Lung microvascular endothelial cell (primary cell): ENCODE measurements around the gene BBS9. TPM values are rescaled to one million over a fixed set of nuclear protein-coding genes. Genes with fewer than 3 reads are reported as not detected.
"Not testable (repeated sequence)": the region's sequence is repeated elsewhere in the genome, so short reads cannot be mapped to it uniquely, and the experiment has no call there.

Experiments used
- DNase-seq, 2 donors: peaks; one replicate each; pipeline versions ENCODE4 v3.0.0 to v3.0.0-alpha.2; 2010; ENCODE audit warnings: low read depth in 2 of 2
- total RNA-seq: library from RNA; depleted of rRNA; stranded (reverse); fragments of >200 nt; gene quantifications from 2 replicates; pipeline ENCODE4 v1.2.1, GENCODE V29; 2014

BBS9 gene
- total RNA-seq, 1 donor from 2014 or later, result 13.7 TPM

DNA sequence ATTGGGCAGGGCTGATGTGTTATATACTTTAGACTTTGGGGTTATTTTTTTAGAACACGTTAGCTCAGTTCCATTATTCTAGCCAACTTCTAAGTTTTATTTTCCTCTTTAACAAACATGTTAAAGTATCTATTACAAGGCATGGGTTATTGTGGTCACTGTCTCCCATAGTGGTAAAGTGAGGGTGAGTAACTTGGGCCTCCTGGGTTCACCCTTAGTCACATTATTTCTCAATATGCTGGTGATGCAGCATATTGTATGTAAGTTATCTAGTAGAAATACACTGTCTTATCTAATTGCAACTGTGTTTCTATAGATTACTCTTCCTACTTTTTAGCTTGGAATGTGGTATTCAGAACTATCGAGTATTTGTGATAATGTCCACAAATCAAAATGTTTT lies 65.9 kb downstream of the BBS9 start:
- no peak for DNase-seq

DNA sequence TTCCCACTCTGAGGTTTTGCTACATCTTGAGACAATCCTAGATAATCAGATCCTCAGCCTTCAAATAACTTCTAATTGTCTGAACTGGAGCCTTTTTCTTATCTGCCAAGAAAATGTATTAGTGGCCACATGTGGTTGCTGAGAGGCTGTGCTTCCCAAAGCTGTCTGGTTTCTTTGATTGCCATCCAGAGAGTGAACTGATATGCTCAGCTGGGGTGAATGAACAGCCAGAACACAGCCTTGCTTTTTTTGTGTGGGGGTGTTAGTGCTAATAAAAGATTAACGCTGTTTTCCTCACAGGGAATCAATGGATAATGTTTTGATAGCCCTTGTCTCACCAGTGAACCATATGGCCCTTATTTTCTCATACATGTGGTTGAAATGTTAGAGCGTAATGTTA lies 66.9 kb downstream of the BBS9 start:
- DNase-seq, result no peak

DNA sequence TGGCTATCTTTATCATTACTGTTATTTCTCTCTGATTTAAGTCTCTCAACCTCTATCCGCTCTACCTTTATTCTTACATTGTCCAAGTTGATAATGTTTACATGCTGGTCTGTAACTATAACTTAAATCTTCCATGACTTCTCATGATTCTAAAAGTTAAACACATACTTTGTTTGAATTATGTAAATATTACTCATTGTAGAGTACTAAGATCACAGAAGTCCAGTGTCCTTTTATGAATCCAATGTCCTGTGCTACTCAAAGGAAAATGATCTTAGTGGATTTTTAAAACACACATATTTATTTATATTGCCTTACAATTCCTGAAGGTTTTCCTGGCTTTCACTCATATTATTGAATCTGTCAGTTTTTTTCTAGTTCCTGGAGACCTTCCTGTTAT lies 70.9 kb downstream of the BBS9 start:
- DNase-seq, result no peak

DNA sequence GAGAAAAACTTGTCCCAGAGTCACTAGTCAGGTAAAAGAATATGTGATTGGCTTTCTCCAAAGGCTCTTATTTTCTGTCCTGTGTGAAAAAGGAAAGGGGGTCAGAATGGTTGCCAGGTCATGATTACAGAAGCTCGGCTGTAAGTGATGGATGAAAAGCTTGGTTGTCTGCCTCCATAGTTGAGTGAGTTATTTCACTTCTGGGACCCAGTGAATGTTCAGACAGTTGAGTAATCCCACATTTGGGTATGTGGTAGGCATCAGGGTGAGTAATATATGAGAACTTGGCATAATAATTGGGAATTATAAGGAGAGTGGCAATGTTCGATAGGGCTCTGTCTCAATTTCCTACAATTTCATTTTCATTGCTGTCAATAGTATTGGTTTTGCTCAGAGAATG lies 72.5 kb downstream of the BBS9 start:
- DNase-seq, result no peak

DNA sequence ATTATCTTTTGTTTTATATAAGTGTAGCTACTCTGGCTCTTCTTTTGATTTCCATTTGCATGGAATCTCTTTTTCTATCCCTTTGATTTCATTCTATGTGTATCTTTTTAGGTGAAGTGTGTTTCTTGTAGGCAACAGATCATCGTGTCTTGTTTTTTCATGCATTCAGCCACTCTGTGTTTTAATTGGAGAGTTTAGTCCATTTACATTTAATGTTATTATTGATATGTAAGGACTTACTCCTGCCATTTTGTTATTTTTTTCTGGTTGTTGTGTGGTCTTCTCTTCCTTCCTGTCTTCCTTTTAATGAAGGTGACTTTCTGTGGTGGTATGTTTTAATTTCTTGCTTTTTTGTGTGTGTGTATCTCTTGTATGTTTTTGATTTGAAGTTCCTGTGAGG lies 81.6 kb downstream of the BBS9 start:
- no peak for DNase-seq

DNA sequence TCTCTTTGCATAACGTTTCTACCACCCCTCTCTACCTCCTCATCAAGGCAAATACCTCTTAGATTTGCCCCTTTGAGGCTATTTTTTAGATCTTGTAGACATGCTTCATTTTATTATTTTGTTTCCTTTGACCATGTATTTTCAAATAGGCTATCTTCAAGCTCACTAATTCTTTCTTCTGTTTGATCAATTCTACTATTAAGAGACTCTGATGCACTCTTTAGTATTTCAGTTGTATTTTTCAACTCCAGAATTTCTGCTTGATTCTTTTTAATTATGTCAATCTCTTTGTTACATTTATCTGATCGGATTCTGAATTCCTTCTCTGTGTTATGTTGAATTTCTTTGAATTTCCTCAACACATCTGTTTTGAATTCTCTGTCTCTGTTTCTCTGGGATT lies 82.8 kb downstream of the BBS9 start:
- no peak for DNase-seq

DNA sequence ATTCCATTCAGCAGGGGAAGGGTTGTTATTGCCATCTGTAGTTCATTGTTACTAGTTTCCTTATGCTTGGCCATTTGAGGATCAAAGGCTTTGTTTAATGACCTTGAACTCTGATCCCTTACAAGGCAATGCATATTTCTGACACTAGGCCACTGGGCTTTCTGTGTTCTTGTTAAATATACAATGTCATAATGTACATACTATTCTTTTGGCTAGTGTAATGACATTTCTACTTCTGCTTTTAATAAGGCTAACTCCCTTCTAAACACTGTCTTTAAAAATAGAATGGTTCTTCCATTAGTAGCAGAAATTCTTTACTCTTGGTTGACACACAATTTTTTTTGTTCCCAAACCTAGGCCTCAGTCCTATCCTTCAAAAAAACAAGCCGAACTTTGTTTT lies 86.6 kb downstream of the BBS9 start:
- no peak for DNase-seq

DNA sequence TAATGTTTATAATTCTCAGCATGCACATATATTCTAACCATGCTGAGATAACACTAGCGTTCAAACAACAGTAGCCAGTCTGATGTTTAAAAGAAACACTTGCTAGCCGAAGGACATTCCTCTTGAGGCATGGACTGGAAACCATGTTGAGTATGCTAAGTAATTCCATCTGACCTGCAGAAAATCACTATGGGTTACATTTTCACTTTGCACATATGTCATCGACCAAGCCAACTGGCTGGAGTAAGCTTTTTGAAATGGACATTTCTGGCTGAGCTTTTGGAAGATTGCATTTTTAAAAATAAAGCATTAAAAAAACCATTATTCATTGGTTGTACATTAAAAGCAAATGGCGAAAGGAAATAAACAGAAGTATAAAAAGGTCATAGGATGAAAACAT lies 88.2 kb downstream of the BBS9 start:
- DNase-seq, result no peak

DNA sequence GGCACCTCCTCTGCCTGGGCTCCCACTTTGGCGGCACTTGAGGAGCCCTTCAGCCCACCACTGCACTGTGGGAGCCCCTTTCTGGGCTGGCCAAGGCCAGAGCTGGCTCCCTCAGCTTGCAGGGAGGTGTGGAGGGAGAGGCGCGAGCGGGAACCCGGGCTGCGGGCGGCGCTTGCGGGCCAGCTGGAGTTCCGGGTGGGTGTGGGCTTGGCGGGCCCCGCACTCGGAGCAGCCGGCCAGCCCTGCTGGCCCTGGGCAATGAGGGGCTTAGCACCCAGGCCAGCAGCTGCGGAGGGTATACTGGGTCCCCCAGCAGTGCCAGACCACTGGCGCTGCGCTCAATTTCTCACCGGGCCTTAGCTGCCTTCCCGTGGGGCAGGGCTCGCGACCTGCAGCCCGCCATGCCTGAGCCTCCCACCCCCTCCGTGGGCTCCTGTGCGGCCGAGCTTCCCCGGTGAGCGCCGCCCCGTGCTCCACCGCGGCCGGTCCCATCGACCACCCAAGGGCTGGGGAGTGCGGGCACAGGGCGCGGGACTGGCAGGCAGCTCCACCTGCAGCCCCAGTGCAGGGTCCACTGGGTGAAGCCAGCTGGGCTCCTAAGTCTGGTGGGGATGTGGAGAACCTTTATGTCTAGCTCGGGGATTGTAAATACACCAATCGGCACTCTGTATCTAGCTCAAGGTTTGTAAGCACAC lies 89.6 kb downstream of the BBS9 start:
- DNase-seq, result not testable (repeated sequence)

DNA sequence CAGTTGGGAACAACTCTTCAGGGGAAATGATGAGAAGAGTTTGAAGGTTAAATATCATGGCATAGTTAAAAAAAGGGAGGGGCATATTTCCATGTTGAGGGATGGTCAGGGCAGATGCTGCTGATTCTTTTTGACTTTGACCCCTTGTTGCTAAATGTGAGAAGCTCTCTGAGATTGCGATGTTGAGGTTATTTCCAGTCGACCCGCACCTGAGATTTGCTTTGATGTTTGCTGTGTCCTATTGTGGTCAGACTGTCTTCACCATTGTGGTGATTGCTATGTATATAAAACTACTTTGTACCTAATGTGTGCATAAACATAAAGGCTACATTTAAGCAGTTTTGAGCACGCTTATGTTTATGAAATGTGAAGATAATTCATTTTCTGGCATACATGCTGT lies 90.9 kb downstream of the BBS9 start:
- no peak for DNase-seq

DNA sequence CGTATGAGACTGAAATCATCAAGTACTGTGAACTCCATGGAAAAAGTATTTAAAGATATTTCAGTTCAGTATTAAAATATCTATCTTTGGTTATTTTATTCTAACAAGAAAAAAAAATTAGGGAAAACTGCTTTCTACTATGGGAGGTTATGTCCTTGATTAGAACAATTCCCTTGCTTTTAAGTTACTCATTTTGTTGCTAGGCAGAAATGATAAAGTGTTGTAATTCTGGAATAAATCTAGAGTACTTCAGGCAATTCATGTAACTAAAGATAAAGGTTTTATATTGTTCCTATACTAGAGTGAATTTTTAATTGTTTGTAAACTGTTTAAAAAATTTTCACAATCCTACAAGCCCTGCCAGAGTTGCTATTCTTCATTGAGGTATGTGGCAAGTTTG lies 92.0 kb downstream of the BBS9 start:
- DNase-seq, result no peak

DNA sequence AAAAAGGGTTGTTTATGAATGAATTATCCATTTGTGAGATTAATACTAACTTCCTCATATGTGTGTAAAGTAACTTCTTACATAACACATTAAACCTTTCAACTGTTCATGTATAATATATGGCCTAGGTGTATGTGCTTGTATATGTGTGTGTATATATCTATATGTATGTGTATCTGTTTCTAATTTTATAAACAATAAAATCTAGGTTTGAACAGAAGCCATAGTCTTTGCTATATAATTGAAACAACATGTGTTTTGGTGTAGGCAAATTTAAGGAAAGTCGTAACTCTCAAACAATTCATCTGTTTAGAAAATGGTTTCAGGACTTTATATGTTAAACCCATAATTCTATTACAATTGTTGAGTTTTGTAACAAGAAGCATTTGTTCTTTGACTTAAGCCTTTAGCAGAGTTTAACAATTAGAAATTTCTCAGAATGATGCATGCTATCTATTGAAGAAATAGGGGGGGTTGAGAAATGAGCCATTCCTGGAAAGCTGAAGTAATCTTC lies 103.3 kb downstream of the BBS9 start:
- no peak for DNase-seq

DNA sequence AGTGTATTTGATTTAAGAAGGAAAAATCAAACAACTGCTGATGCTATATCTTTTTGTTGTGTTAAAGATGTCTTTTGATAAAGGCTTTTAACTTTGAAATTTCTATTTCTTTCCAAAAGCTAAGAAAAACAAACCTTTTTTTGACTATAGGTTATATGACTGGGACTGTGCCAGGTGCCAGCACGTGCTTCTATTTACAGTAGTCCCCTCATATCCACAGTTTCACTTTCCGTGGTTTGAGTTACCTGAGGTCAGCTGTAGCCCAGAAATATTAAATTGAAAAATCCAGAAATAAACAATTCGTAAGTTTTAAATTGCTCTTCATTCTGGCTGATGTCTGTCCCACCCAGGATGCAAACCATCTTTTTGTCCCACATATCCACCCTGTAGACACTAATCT lies 104.3 kb downstream of the BBS9 start:
- DNase-seq, result peak in 1 of 2 donors; percentile 74

DNA sequence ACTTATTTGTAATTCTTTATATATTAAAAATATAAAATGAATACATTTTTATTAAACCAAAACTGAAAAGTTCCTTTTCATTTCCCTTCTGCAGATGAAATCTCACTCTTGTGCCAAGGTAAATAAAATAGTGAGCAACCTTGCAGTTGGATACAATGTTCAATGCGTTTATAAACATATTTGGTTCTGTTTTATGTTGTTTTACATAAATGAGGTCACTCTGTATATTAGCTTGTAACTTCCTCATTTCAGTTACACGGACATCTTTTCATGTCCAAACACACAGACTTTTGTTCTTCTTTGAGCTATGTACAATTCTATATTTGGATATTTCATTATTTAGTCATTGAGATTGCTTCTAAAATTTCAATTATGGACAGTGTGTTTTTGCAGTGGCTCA lies 107.7 kb downstream of the BBS9 start:
- peak in 1 of 2 donors; percentile 58 for DNase-seq

DNA sequence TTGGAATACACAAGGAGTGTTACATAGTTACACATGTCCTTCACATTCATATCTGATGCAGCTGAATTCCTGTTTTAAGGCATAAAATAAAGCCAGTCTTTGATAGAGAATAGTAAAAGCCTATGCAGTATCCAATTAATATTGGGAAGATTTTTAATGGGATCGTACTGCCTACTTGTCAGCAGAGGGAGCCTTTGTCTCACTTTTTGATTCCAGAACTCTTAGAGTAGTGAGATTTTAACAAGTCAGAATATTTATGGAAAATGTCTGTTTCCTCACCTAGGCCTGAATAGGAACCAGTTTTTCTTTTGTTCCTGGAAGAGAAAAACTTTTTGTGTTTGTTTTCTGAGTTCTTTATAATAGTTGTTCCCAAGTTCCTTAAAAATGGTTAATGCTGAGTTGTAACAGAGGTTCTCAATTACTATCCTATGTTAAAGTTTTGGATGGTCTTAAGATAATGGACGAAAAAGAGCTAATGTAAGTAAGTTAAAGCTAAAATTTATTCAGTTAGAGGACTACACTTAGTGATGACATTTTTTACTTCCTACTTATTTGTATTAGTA lies 114.0 kb downstream of the BBS9 start:
- peak; percentile 63 to 84 for DNase-seq

DNA sequence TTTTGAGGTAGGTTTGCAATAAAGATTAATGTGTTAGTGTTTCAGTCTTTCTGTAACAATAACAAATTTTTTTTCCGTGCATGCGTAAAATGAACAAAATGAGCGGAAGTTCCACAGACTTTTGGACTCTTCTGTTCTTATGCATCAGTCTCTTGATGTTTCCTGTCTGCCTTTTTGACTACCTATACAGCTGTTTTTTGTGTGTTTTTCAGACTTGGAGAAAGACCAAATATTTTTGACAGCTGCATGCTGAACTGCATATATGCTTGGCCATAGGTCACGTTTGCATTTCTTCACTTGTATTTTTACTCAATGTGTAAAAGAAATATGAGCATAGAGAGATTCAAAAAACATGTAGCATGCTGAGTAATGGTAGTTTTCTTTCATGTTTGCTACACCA lies 119.3 kb downstream of the BBS9 start:
- DNase-seq, result peak; percentile 1 to 84

DNA sequence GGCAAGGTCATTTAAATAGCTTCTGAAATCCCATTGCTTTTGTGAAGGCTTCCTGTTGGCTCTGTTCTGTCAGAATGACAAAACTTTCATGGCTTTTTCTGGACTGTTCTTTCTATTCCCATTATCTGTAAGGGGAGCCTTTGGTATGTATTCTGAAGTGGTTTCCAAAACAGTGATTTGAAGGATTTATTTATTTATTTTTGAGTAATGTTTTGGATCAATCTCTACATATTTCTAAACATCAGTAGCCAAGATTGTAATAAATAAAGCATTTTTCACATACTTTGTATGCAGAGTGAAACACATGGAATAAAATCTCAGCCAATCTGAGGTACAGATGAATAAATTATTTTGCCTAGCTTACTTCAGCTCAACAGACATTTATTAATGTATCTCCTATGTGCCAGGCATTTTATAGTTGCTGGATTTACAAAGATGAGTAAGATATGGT lies 121.1 kb downstream of the BBS9 start:
- DNase-seq, result peak; percentile 16 to 67

DNA sequence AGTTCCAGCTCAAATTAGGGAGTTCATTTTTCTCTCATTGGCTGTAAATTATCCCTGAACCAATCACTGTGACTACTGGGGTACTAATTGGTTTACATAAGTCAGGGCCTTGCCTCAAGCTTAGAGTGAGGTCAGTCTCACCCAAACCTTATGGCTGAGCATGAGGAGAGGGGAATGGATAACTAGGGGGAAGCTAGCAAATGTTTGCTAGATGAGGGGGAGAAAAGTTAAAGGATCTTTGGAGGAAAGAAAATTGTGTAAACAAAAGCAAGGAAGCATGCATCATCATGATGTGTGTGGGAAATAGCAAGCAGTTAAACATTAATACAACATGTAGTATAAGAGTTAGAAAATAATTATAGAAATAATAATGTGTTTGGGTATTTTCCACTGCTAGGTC lies 121.9 kb downstream of the BBS9 start:
- DNase-seq, result no peak

DNA sequence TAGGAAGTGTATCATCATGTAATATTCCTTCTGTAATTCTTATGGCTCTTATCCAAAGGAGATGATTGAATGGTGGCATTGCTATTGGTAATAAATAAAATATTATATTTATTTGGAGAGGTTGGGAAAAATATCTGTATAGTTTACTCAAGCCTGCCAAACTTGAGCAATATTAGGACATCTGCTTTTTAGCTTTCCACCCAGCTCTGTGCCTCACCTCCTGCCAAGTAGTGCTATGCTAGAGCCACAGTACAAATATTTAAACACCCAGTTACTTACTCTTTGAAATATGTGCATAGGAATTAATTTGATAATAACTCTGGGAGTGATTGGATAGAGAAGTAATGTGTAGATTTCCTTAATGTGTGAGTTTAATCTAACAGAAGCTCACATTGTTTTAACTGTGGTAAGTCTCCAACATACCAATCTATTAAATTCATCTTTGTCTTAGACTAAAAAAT lies 129.2 kb downstream of the BBS9 start:
- DNase-seq, result no peak

DNA sequence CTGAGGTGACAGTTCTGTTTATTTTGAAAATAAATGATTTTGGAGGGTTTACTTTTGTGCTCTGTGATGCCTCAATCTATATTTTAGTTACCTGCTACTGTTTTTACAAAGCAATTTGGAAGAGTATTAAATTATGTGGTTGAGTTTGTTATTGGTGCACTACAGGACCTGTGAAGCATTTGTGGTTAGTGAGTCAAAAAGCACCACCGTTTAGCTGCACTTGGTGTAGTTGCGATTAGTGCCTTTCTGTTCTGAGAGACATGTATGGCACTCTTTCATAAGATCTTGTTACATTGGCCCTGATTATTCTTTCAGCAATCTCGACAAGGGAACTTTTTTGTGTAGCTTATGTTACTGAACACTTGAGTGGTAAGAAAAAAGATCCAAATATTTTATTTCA lies 132.2 kb downstream of the BBS9 start:
- DNase-seq, result no peak

DNA sequence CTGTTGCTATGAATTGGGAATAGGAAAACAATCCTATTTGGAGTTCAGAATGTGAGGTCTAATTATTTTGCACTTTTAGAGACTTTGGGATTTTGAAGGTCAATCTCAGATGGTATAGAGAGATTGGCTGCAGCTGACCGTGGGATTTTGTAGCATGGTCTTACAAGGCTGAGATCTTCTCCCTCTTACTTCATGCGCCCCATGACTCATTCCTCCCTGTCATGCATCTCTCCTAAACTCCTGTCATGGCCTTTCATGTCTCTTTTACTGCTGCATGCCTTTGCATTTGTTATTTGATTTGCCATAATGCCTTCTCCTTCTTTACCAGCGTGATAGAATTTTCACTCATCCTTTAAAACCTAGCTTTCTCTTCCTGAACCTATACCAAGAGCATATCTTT lies 133.1 kb downstream of the BBS9 start:
- no peak for DNase-seq

DNA sequence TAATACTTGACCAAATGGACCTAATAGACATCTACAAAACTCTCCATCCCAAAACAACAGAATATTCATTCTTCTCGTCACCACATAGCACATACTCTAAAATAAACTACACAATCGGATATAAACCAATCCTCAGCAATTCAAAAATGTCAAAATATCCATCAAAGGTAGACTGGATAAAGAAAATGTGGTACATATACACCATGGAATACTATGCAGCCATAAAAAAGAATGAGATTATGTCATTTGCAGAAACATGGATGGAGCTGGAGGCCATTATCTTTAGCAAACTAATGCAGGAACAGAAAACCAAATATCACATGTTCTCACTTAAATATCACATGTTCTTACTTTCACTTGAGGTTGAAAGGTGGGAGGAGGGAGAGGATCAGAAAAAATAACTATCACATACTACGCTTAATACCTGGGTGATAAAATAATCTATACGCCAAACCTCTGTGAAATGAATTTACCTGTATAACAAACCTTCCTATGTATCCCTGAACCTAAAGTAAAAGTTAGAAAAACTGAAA lies 142.5 kb downstream of the BBS9 start:
- not testable (repeated sequence) for DNase-seq

DNA sequence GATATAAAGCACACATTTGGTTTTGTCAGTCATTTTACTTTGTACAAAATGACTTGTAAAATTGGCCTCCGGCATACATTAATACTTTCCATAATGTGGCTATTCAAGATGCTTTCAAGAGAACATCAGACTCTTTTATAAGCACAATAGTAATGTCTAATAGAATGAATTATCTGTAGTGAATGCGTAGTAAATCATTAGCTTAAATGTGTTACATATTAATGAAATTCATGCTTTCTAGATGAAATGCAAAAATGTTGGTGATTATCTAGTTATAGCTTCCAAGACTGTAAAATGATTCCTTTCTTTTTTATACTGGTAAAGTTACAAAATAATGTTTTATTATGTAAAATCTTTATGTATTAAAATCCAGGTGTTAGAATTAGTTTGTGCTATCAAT lies 144.0 kb downstream of the BBS9 start:
- DNase-seq, result no peak
